ENCODE measurements around the gene SVBP. TPM values are rescaled to one million over a fixed set of nuclear protein-coding genes. Genes with fewer than 3 reads are reported as not detected.
"Not testable (repeated sequence)": the region's sequence is repeated elsewhere in the genome, so short reads cannot be mapped to it uniquely, and the experiment has no call there.

SVBP gene, protein sequence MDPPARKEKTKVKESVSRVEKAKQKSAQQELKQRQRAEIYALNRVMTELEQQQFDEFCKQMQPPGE
- 10 to 100 TPM; 17.7 to 36.0 (median 27.0) TPM for polyA plus RNA-seq
- long read RNA-seq, donor 1, result 0 reads
- long read RNA-seq, donor 2, transcript SVBP-201 (3 exons, 658 nt), result major isoform, 16 of 16 reads
- long read RNA-seq, donor 2, partial matches to known transcripts, result 0 of 16 reads
- long read RNA-seq, donor 2, other reads (novel, unspliced or antisense), result 0 of 16 reads
- long read RNA-seq, donor 3, transcript SVBP-201 (3 exons, 658 nt), result major isoform, 21 of 21 reads
- long read RNA-seq, donor 3, partial matches to known transcripts, result 0 of 21 reads
- long read RNA-seq, donor 3, other reads (novel, unspliced or antisense), result 0 of 21 reads
- long read RNA-seq, donor 4, partial matches to known transcripts, result 0 of 1 reads
- long read RNA-seq, donor 4, other reads (novel, unspliced or antisense), result 0 of 1 reads
- long read RNA-seq, donor 5, transcript SVBP-201 (3 exons, 658 nt), result major isoform, 9 of 9 reads
- long read RNA-seq, donor 5, partial matches to known transcripts, result 0 of 9 reads
- long read RNA-seq, donor 5, other reads (novel, unspliced or antisense), result 0 of 9 reads
- long read RNA-seq, donor 6, transcript SVBP-201 (3 exons, 658 nt), result major isoform, 10 of 11 reads
- long read RNA-seq, donor 6, partial matches to known transcripts, result 0 of 11 reads
- long read RNA-seq, donor 6, other reads (novel, unspliced or antisense), result 0 of 11 reads
- long read RNA-seq, donor 7, result 0 reads
- long read RNA-seq, donor 8, partial matches to known transcripts, result 0 of 4 reads
- long read RNA-seq, donor 8, other reads (novel, unspliced or antisense), result 0 of 4 reads
- long read RNA-seq, donor 9, transcript SVBP-201 (3 exons, 658 nt), result major isoform, 6 of 7 reads
- long read RNA-seq, donor 9, partial matches to known transcripts, result 0 of 7 reads
- long read RNA-seq, donor 9, other reads (novel, unspliced or antisense), result 0 of 7 reads
- long read RNA-seq, donor 10, transcript SVBP-201 (3 exons, 658 nt), result major isoform, 39 of 46 reads
- long read RNA-seq, donor 10, partial matches to known transcripts, result 7 of 46 reads
- long read RNA-seq, donor 10, other reads (novel, unspliced or antisense), result 0 of 46 reads

DNA sequence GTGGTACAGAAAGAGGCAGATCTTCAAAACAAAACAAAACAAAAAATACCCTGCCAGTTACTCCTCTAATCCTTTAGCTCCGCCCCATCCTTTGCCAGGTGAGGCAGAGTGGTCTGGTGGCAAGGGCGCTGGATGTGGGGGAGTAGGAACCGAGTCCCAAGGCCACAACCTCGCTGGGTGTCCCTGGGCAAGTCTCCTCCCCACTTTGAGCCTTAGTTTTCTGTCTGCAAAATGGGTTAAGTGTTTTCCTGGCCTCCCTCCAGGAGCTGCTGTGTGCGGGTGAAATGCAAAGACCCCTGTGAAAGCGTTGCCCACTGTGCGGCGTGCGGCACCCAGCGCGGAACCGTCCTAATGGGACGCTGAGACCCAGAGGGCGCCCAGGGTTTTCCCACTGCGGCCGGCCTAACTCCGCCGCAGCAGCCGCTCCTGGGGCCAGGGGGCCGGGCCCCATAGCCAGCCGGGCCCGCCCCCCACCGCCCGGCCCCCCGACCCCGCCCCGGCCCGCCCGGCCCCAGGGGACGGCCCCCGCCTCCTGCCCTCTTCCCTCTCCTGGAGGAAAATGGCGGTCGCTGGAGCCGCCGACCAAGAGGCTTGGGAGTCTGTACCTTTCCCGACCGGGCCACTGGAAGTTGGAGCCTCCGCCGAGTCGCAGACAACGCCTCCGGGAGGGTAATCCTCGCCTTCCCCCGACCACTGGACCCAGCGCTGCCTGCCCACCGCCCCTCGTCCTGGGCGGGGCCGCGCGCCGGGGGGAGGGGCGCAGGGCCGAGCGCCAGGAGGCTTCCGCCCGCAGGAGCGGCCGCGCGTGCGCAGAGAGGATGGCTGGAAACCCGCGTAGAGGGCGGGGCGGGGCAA lies at the start of gene SVBP, which contains the start of gene ERMAP:
SVBP (minus strand) TSS at position 813 of the 855 bp plus-strand sequence. CDS start 853 bp downstream, outside the sequence.
ERMAP (plus strand) TSS at position 538 of the 855 bp plus-strand sequence. CDS start 13,327 bp downstream, outside the sequence.
- no peaks in the 10 kb centered on the region for H3K27me3 ChIP-seq (ENCODE audit: control insufficient read depth in 3 of 3, insufficient read depth in 3 of 3, low read length in 3 of 3)
- H3K27ac ChIP-seq (ENCODE audit: low read depth in 1 of 3, low read length in 2 of 3), result peak within 1 kb of the TSS; percentile 99 to 100 (median 100)
- peaks cover 0 to 5% (median 2%) of the 10 kb centered on the region in 3 donors for H3K4me1 ChIP-seq (ENCODE audit: control insufficient read depth in 3 of 3, insufficient read depth in 2 of 3, low read depth in 1 of 3, low read length in 2 of 3)
- peak within 1 kb of the TSS; percentile 78 to 92 (median 88) for H3K4me3 ChIP-seq (ENCODE audit: low read depth in 1 of 3, low read length in 3 of 3)
- 0 to 1% (median 0%) methylated on average over 48 to 66 of the region's 66 CpGs for WGBS, 3 donors
- peaks cover 0 to 2% (median 0%) of the 10 kb centered on the region in 3 donors for H3K36me3 ChIP-seq (ENCODE audit: control insufficient read depth in 3 of 3, insufficient read depth in 2 of 3, low read depth in 1 of 3, low read length in 3 of 3)
- DNase-seq, result peak; percentile 91 to 96
- no peaks in the 10 kb centered on the region for H3K9me3 ChIP-seq (ENCODE audit: control insufficient read depth in 2 of 2, insufficient read depth in 1 of 2, low read depth in 1 of 2, low read length in 1 of 2)
- FAIRE-seq, result no peak

DNA sequence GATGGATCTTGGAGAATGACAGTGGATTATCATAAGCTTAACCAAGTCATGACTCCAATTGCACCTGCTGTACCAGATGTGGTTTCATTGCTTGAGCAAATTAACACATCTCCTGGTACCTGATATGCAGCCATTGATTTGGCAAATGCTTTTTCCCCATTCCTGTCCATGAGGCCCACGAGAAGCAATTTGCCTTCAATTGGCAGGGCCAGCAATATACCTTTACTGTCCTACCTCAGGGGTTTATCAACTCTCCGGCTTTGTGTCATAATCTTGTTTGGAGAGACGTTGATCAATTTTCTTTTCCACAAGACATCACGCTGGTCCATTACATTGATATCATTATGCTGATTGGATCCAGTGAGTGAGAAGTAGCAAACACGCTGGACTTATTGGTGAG lies 49.4 kb upstream of the SVBP start:
- H3K4me3 ChIP-seq (ENCODE audit: low read depth in 1 of 3, low read length in 3 of 3), result no peak overlapping the region
- no peaks in the 10 kb centered on the region for H3K4me1 ChIP-seq (ENCODE audit: control insufficient read depth in 3 of 3, insufficient read depth in 2 of 3, low read depth in 1 of 3, low read length in 2 of 3)
- peaks cover 0 to 7% (median 0%) of the 10 kb centered on the region in 3 donors for H3K27me3 ChIP-seq (ENCODE audit: control insufficient read depth in 3 of 3, insufficient read depth in 3 of 3, low read length in 3 of 3)
- no peaks in the 10 kb centered on the region for H3K36me3 ChIP-seq (ENCODE audit: control insufficient read depth in 3 of 3, insufficient read depth in 2 of 3, low read depth in 1 of 3, low read length in 3 of 3)
- WGBS, 3 donors, result 77 to 83% (median 78%) methylated on average over 5 of the region's 5 CpGs
- no peak overlapping the region for H3K27ac ChIP-seq (ENCODE audit: low read depth in 1 of 3, low read length in 2 of 3)
- no peak for FAIRE-seq
- peaks cover 0 to 3% of the 10 kb centered on the region in 2 donors for H3K9me3 ChIP-seq (ENCODE audit: control insufficient read depth in 2 of 2, insufficient read depth in 1 of 2, low read depth in 1 of 2, low read length in 1 of 2)
- DNase-seq, result no peak

DNA sequence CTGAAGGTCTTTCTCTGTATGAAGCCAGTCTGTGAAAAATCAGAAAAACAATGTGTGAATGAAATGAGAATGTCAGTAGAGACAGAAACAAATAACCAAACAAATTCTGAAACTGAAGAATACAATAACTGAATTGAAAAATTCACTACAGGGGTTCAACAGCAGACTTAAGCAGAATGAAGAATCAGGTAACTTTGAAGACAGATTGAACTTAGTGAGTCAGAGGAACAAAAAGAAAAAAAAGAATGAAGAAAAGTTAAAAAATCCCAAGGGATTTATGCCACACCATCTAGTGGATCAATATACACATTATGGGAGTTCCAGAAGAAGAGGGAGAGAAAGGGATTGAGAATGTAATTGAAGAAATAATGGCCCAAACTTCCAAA lies 43.8 kb upstream of the SVBP start:
- H3K4me1 ChIP-seq (ENCODE audit: control insufficient read depth in 3 of 3, insufficient read depth in 2 of 3, low read depth in 1 of 3, low read length in 2 of 3), result no peaks in the 10 kb centered on the region
- no peak overlapping the region for H3K27ac ChIP-seq (ENCODE audit: low read depth in 1 of 3, low read length in 2 of 3)
- no peaks in the 10 kb centered on the region for H3K36me3 ChIP-seq (ENCODE audit: control insufficient read depth in 3 of 3, insufficient read depth in 2 of 3, low read depth in 1 of 3, low read length in 3 of 3)
- no peak for FAIRE-seq
- H3K9me3 ChIP-seq (ENCODE audit: control insufficient read depth in 2 of 2, insufficient read depth in 1 of 2, low read depth in 1 of 2, low read length in 1 of 2), result peaks cover 0 to 30% of the 10 kb centered on the region in 2 donors
- no peak for DNase-seq
- no peak overlapping the region for H3K4me3 ChIP-seq (ENCODE audit: low read depth in 1 of 3, low read length in 3 of 3)
- peaks cover 0 to 10% (median 0%) of the 10 kb centered on the region in 3 donors for H3K27me3 ChIP-seq (ENCODE audit: control insufficient read depth in 3 of 3, insufficient read depth in 3 of 3, low read length in 3 of 3)

GRCh38 chr1:42860339-42861013 lies 43.3 kb upstream of the SVBP start:
- no peaks in the 10 kb centered on the region for H3K4me1 ChIP-seq (ENCODE audit: control insufficient read depth in 3 of 3, insufficient read depth in 2 of 3, low read depth in 1 of 3, low read length in 2 of 3)
- FAIRE-seq (no peak), DNase-seq (no peak)
- 68 to 80% (median 74%) methylated on average over 4 of the region's 4 CpGs for WGBS, 3 donors
- no peaks in the 10 kb centered on the region for H3K36me3 ChIP-seq (ENCODE audit: control insufficient read depth in 3 of 3, insufficient read depth in 2 of 3, low read depth in 1 of 3, low read length in 3 of 3)
- peaks cover 0 to 10% (median 0%) of the 10 kb centered on the region in 3 donors for H3K27me3 ChIP-seq (ENCODE audit: control insufficient read depth in 3 of 3, insufficient read depth in 3 of 3, low read length in 3 of 3)
- no peak overlapping the region for H3K4me3 ChIP-seq (ENCODE audit: low read depth in 1 of 3, low read length in 3 of 3)
- no peak overlapping the region for H3K27ac ChIP-seq (ENCODE audit: low read depth in 1 of 3, low read length in 2 of 3)
- H3K9me3 ChIP-seq (ENCODE audit: control insufficient read depth in 2 of 2, insufficient read depth in 1 of 2, low read depth in 1 of 2, low read length in 1 of 2), result peaks cover 0 to 30% of the 10 kb centered on the region in 2 donors

DNA sequence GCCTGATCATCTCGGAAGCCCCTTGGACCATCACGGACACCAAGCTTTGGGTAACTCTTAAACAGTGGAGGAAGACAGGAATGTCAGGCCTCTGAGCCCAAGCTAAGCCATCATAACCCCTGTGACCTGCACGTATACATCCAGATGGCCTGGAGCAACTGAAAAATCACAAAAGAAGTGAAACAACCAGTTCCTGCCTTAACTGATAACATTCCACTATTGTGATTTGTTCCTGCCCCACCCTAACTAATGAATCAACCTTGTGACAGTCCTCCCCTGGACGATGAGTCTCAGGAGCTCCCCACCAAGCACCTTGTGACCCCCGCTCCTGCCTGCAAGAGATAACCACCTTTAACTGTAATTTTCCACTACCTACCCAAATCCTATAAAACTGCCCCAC lies 42.2 kb upstream of the SVBP start:
- not testable (repeated sequence) for H3K27me3 ChIP-seq (ENCODE audit: control insufficient read depth in 3 of 3, insufficient read depth in 3 of 3, low read length in 3 of 3); FAIRE-seq; H3K4me1 ChIP-seq (ENCODE audit: control insufficient read depth in 3 of 3, insufficient read depth in 2 of 3, low read depth in 1 of 3, low read length in 2 of 3); H3K36me3 ChIP-seq (ENCODE audit: control insufficient read depth in 3 of 3, insufficient read depth in 2 of 3, low read depth in 1 of 3, low read length in 3 of 3); H3K27ac ChIP-seq (ENCODE audit: low read depth in 1 of 3, low read length in 2 of 3); DNase-seq; H3K4me3 ChIP-seq (ENCODE audit: low read depth in 1 of 3, low read length in 3 of 3)
- WGBS, 3 donors, result 79 to 84% (median 84%) methylated on average over 5 of the region's 5 CpGs
- H3K9me3 ChIP-seq (ENCODE audit: control insufficient read depth in 2 of 2, insufficient read depth in 1 of 2, low read depth in 1 of 2, low read length in 1 of 2), result peaks cover 0 to 30% of the 10 kb centered on the region in 2 donors

- WGBS, 3 donors, result 89 to 95% (median 90%) methylated on average over 3 of the region's 3 CpGs
- not testable (repeated sequence) for H3K27me3 ChIP-seq (ENCODE audit: control insufficient read depth in 3 of 3, insufficient read depth in 3 of 3, low read length in 3 of 3); H3K36me3 ChIP-seq (ENCODE audit: control insufficient read depth in 3 of 3, insufficient read depth in 2 of 3, low read depth in 1 of 3, low read length in 3 of 3); DNase-seq; H3K27ac ChIP-seq (ENCODE audit: low read depth in 1 of 3, low read length in 2 of 3); FAIRE-seq; H3K4me1 ChIP-seq (ENCODE audit: control insufficient read depth in 3 of 3, insufficient read depth in 2 of 3, low read depth in 1 of 3, low read length in 2 of 3); H3K4me3 ChIP-seq (ENCODE audit: low read depth in 1 of 3, low read length in 3 of 3)
- peaks cover 0 to 29% of the 10 kb centered on the region in 2 donors for H3K9me3 ChIP-seq (ENCODE audit: control insufficient read depth in 2 of 2, insufficient read depth in 1 of 2, low read depth in 1 of 2, low read length in 1 of 2)
These were observed 39.4 kb upstream of the SVBP start for GRCh38 chr1:42856554-42856953.

GRCh38 chr1:42853116-42853884 lies 36.1 kb upstream of the SVBP start:
- 74 to 83% (median 80%) methylated on average over 6 of the region's 6 CpGs for WGBS, 3 donors
- Histone ChIP-seq H3K4me3 (ENCODE audit: low read depth in 1 of 3, low read length in 3 of 3) (no peak overlapping the region), H3K4me1 (ENCODE audit: control insufficient read depth in 3 of 3, insufficient read depth in 2 of 3, low read depth in 1 of 3, low read length in 2 of 3) (no peaks in the 10 kb centered on the region), H3K27me3 (ENCODE audit: control insufficient read depth in 3 of 3, insufficient read depth in 3 of 3, low read length in 3 of 3) (no peaks in the 10 kb centered on the region), H3K27ac (ENCODE audit: low read depth in 1 of 3, low read length in 2 of 3) (no peak overlapping the region), H3K9me3 (ENCODE audit: control insufficient read depth in 2 of 2, insufficient read depth in 1 of 2, low read depth in 1 of 2, low read length in 1 of 2) (peaks cover 0 to 18% of the 10 kb centered on the region in 2 donors), H3K36me3 (ENCODE audit: control insufficient read depth in 3 of 3, insufficient read depth in 2 of 3, low read depth in 1 of 3, low read length in 3 of 3) (peaks cover 3 to 10% (median 5%) of the 10 kb centered on the region in 3 donors)
- DNase-seq (no peak), FAIRE-seq (no peak)
